Amygdala (tissue), 56 donors: ENCODE data around the gene FOSB.

ENCODE experiments used
- DNase-seq, 56 donors: peaks; one replicate each; lab custom pipeline; 2025; lab: John Stamatoyannopoulos, UW

Gene FOSB

GRCh38 chr19:45464274-45464673, 3.5 kb upstream of the FOSB start:
- no peak for DNase-seq

- DNase-seq = no peak
These were observed 2.8 kb upstream of the FOSB start for GRCh38 chr19:45464852-45465441.

- no peak for DNase-seq
These were observed 711 bp upstream of the FOSB start for GRCh38 chr19:45467115-45467455.

DNA sequence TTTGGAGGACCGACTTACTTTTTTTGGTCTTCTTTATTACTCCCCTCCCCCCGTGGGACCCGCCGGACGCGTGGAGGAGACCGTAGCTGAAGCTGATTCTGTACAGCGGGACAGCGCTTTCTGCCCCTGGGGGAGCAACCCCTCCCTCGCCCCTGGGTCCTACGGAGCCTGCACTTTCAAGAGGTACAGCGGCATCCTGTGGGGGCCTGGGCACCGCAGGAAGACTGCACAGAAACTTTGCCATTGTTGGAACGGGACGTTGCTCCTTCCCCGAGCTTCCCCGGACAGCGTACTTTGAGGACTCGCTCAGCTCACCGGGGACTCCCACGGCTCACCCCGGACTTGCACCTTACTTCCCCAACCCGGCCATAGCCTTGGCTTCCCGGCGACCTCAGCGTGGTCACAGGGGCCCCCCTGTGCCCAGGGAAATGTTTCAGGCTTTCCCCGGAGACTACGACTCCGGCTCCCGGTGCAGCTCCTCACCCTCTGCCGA, 409 bp downstream of the FOSB start:
- DNase-seq = peak in 4 of 56 donors; percentile 7 to 44 (median 28)

- no peak for DNase-seq
These were observed 971 bp downstream of the FOSB start for GRCh38 chr19:45468803-45469131.

DNA sequence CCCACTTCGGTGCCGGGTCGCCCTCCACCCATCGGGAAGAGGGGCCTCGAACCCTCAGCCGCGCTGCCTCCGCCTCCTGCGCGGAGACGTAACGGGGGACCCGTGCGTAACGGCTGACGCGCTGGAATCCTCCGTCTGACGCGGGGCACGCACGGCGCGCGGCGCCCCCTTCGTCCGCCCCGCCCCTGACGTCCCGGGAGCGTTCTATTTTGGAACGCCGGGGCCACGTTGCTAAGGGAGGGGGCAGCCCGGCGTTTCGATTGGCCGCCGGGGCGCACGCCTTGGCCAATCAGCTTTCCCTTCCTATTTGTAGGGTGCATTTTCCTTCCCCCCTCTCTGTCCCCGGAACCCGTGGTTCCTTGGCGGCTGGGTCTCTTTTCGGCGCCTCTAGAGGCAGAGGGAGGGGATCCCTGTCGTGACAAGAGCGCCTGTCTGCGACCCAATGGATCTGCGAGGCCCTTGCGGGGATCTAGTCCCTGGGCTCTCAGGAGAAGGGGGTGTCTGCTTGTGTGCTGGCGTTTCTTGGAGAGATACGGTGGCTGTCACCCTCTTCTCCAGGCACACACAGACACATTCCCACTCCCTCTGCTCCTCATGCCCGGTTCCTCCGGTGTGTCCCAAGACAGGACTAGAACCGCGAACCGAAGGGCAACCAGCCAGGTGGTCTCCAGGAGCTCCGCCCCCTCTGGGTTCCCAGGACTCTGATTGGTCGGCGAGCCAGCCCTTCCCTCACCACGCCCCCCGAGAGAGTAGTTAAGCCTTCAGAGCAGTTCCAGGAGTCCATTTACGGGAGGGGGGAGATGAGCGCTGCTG, 1.5 kb downstream of the FOSB start:
- peak; percentile 28 to 92 (median 80) for DNase-seq

GRCh38 chr19:45469945-45470761, 2.4 kb downstream of the FOSB start:
- peak in 7 of 56 donors; percentile 14 to 78 (median 46) for DNase-seq

DNA sequence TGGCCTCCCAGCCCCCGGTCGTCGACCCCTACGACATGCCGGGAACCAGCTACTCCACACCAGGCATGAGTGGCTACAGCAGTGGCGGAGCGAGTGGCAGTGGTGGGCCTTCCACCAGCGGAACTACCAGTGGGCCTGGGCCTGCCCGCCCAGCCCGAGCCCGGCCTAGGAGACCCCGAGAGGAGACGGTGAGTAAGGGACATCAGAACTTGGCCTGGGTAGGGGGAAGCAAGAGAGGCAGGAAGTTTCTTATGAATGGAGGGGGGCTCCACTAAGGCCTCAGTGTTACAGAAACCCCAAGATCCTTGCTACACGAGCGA, 2.9 kb downstream of the FOSB start:
- no peak for DNase-seq

DNA sequence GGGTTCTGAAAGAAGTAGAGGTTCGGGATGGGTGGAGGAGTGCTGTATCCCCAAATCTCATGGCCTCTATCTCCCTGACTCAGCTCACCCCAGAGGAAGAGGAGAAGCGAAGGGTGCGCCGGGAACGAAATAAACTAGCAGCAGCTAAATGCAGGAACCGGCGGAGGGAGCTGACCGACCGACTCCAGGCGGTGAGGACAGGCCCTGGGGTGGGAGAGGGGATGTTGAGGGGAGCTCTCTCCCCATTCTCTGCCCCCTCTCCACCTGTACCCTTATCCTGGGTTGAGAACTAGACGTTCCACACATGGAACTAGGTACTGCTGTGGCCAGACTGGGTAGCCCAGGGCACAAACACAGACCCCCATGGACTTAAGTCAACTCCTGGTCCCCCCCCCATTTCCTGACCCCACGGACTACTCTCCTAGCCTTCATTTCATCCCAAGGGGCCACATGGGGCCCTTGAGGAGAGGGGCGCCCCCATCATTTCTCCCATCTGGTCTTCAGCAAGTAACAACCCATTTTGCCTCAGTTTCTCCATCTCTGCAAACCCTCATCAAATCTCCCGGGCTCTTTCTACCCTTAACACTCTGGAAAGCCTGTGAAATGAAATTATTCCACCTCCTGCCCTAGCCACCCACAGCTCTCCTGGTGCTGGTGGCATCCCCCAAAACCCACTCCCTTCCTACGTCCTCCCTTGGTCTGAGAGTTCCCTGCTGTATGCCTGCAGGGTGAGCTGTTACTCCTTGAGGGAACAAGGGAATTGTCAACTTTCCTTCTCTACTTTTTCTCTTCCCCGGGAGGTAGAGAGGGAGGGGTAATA, 3.5 kb downstream of the FOSB start:
- DNase-seq = no peak

DNA sequence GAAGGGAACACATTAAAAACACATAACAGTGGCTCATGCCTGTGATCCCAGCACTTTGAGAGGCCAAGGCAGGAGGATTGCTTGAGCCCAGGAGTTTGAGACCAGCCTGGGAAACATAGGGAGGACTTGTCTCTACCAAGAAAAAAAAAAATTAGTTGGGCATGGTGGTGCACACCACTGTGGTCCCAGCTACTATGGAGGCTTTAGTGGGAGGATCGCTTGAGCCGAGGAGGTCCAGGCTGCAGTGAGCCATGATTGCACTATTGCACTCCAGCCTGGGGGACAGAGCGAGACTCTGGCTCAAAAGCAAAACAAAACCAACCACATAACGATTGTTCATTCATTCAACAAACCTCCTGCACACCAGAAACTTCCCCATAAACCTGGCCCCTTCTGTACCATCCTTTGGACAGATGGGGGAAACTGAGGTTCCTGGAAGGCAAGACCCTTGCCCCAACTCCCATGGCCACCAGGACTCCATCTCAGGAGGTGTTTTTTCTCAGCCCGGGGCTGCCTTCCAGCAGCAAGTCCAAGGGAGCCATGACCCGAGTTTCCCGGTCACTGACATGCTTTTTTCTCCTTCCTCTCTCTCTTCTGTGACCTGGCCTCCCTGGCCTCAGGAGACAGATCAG, 4.3 kb downstream of the FOSB start:
- no peak for DNase-seq

DNA sequence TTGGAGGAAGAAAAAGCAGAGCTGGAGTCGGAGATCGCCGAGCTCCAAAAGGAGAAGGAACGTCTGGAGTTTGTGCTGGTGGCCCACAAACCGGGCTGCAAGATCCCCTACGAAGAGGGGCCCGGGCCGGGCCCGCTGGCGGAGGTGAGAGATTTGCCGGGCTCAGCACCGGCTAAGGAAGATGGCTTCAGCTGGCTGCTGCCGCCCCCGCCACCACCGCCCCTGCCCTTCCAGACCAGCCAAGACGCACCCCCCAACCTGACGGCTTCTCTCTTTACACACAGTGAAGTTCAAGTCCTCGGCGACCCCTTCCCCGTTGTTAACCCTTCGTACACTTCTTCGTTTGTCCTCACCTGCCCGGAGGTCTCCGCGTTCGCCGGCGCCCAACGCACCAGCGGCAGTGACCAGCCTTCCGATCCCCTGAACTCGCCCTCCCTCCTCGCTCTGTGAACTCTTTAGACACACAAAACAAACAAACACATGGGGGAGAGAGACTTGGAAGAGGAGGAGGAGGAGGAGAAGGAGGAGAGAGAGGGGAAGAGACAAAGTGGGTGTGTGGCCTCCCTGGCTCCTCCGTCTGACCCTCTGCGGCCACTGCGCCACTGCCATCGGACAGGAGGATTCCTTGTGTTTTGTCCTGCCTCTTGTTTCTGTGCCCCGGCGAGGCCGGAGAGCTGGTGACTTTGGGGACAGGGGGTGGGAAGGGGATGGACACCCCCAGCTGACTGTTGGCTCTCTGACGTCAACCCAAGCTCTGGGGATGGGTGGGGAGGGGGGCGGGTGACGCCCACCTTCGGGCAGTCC, 5.0 kb downstream of the FOSB start:
- DNase-seq = peak in 1 of 56 donors; percentile 10

- DNase-seq = no peak
These were observed 5.5 kb downstream of the FOSB start for GRCh38 chr19:45473367-45473681.

DNA sequence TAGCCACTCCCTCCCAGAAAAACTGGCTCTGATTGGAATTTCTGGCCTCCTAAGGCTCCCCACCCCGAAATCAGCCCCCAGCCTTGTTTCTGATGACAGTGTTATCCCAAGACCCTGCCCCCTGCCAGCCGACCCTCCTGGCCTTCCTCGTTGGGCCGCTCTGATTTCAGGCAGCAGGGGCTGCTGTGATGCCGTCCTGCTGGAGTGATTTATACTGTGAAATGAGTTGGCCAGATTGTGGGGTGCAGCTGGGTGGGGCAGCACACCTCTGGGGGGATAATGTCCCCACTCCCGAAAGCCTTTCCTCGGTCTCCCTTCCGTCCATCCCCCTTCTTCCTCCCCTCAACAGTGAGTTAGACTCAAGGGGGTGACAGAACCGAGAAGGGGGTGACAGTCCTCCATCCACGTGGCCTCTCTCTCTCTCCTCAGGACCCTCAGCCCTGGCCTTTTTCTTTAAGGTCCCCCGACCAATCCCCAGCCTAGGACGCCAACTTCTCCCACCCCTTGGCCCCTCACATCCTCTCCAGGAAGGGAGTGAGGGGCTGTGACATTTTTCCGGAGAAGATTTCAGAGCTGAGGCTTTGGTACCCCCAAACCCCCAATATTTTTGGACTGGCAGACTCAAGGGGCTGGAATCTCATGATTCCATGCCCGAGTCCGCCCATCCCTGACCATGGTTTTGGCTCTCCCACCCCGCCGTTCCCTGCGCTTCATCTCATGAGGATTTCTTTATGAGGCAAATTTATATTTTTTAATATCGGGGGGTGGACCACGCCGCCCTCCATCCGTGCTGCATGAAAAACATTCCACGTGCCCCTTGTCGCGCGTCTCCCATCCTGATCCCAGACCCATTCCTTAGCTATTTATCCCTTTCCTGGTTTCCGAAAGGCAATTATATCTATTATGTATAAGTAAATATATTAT, 6.1 kb downstream of the FOSB start:
- DNase-seq = no peak

DNA sequence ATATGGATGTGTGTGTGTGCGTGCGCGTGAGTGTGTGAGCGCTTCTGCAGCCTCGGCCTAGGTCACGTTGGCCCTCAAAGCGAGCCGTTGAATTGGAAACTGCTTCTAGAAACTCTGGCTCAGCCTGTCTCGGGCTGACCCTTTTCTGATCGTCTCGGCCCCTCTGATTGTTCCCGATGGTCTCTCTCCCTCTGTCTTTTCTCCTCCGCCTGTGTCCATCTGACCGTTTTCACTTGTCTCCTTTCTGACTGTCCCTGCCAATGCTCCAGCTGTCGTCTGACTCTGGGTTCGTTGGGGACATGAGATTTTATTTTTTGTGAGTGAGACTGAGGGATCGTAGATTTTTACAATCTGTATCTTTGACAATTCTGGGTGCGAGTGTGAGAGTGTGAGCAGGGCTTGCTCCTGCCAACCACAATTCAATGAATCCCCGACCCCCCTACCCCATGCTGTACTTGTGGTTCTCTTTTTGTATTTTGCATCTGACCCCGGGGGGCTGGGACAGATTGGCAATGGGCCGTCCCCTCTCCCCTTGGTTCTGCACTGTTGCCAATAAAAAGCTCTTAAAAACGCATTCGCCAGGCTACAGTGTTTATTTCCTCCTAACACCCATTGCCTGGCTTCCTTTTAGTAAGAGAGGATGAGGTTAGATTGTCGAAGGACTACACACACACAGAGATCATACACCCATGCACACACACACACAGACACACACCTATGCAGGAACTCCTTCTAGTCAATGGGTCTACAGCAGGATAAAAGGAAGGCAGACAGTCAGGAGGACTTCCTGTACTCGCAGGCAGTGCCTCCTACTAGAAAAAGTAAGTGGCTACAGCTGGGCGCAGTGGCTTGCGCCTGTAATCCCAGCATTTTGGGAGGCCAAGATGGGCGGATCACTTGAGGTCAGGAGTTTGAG, 7.1 kb downstream of the FOSB start:
- DNase-seq = no peak

DNA sequence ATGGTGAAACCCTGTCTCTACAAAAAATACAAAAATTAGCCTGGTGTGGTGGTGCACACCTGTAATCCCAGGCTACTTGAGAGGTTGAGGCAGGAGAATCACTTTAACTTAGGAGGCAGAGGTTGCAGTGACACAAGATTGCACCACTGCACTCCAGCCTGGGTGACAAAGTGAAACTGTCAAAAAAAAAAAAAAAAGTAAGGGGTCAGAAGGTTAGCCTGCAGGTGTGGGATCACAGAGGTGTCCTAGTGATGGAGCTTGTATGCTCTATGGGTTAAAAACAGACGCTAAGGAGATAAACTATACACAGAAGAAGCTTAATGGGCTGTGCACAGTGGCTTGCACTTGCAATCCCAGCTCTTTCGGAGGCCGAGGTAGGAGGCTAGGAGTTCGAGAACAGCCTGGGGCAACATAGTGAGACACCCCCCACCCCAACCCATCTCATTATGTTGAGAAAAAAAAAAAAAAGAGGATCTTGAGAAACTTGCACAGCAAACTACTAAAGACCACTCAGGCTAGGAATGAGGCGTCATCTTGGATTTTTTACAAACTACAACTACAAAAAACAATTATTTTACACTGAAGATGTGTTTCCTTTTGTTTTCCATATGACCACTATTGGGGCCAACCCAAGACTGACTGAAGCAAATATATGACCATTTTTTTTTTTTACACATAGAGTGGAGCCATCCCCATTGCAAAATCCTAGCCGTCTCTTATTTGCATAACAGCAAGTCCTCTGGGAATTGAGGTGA, 7.9 kb downstream of the FOSB start:
- DNase-seq = no peak

- no peak for DNase-seq
These were observed 8.5 kb downstream of the FOSB start for GRCh38 chr19:45476304-45476703.

DNA sequence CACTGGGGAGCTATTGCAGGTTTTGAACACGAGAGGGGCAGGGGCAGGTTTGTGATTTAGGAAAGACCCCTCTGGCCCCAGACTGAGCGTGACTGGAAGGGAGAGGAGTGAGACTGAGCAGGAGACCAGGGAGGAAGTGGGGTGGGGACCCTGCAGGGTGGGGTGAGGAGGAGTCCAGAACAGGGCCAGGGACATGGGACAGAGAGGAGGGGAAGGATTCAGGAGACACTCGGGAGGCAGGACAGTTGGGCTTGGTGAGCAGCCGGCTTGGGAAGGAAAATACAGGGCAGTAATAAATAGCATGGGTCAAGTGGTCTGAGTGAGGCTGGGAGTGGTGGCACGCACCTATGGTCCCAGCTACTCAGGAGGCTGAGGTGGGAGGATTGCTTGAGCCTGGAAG, 9.4 kb downstream of the FOSB start:
- no peak for DNase-seq
